HG03139 (cell line): ENCODE measurements around the gene TP53.
A peak's percentile ranks its signal among the peaks of the same experiment; 100 is the strongest.
"Not testable (repeated sequence)": the region's sequence is repeated elsewhere in the genome, so short reads cannot be mapped to it uniquely, and the experiment has no call there.

Experiments
- ATAC-seq: cut with Tn5 transposase; IDR thresholded peaks from one replicate; pipeline ENCODE4 v1.9.1; 2021; ENCODE audit not compliant: unreplicated experiment

Gene TP53

GRCh38 chr17:7632492-7632894 lies 54.8 kb downstream of the TP53 start:
- ATAC-seq = no peak

DNA sequence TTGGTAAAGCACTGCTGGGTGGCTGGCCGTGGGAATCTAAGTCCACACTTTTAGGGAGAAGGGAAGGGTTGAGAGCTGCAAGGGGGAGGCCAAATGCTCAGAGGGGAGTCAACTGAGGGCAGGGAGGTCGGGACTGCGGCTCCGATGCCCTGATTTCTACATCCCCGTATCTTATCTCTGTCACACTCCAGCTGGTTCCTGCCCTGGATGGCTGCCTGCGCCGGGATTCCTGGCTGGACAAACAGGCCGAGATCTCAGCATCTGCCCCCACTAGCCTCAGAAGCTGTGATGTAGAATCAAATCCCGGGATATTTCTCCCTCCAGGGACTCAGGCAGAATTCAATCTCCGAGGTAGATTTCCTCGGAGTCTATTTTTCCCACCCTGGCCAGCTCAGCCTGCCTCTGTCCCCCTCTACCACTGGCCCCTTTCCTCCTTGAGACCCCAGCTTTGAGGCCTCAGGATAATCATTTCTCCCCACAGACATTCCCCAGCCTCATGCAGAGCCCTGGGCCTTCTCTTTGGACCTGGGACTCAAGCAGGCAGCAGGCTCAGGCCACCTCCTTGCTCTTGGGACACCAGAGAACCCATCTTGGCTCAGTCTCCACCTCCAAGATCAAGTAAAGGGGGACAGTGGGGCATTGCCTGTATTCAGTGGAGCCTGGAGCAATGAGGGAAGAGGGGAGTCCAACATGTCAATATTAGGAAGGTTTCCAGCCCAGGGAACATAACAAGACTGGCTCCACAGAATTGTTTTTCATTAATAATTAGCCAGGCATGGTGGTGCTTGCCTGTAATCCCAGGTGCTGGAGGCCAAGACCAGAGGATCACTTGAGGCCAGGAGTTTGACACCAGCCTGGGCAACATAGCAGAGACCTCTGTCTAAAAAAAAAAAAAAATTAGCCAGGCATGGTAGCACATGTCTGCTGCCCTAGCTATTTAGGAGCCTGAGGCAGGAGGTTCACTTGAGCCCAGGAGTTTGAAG lies 55.6 kb downstream of the TP53 start:
- ATAC-seq = no peak

DNA sequence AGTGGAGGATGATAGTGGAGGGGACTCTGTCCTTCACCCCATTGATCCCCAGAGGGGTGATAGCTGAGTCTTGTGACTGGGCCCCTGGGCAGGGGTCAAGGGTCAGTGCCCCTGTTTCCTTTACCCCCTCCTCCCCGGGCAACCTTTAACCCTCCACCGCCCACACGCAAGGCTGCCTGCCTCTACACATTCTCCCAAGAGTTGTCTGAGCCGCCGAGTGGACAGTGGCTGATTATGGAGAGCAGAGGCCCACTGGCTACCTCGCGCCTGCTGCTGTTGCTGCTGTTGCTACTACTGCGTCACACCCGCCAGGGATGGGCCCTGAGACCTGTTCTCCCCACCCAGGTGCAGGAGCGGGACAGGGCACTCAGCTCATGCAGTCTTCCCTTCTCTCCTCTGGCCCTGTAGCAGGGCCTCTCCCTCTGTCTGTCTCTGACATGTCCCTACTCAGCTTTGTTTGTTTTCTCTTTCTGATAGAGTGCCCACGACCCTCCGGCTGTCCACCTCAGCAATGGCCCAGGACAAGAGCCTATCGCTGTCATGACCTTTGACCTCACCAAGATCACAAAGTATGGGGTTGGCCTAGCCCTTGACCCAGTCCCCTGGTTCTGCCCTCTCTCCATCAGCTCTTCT lies 57.2 kb downstream of the TP53 start, which contains the start of gene SHBG:
Gene SHBG, plus strand, starts transcription at position 197 of the 633 bp plus-strand sequence. Its CDS starts 38 bp downstream, at position 235.
- ATAC-seq = no peak

- peak; percentile 67 for ATAC-seq
These were observed 59.8 kb downstream of the TP53 start, which contains the start of gene SAT2 for GRCh38 chr17:7627250-7628121. SAT2 (minus strand) TSS chr17:7627821; CDS start chr17:7627635, 186 bp downstream.

DNA sequence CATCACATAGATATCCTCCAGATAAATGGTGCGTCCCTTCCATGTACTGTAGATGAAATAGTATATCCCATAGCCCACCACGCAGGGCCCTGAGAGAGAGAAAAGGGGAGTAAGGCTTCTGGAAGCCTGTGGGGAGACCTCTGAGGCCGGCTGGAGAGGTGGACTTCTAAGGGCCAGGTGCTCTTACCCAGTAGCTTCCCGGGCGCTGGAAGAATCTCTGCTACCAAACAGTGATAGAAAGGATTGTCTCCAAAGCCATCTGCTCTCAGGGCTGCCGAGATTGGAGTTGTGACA lies 60.4 kb downstream of the TP53 start:
- ATAC-seq = no peak

- ATAC-seq = no peak
These were observed 61.0 kb downstream of the TP53 start for GRCh38 chr17:7626307-7626706.

DNA sequence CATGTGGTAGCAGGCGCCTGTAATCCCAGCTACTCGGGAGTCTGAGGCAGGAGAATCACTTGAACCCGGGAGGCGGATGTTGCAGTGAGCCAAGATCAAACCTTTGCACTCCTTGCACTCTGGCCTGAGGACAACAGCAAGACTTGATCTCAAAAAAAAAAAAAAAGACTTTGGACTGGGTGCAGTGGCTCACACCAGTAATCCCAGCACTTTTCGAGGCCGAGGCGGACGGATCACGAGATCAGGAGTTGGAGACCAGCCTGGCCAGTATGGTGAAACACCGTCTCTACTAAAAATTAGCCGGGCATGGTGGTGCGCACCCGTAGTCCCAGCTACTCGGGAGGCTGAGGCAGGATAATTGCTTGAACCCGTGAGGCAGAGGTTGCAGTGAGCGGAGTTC lies 61.5 kb downstream of the TP53 start:
- ATAC-seq = not testable (repeated sequence)

DNA sequence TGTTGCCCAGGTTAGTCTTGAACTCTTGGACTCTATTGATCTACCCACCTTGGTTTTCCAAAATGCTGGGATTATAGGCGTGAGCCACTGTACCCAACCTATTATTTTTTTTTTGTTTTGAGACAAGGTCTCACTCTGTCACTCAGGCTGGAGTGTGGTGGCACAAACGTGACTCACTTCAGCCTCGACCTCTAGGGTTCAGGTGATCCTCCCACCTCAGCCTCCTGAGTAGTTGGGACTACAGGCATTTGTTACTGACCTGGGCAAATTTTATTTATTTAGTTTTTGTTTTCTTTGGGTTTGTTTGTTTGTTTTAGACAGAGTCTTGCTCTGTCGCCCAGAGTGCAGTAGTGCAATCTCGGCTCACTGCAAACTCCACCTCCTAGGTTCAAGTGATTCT lies 63.6 kb downstream of the TP53 start:
- ATAC-seq = no peak

GRCh38 chr17:7620835-7621234 lies 66.5 kb downstream of the TP53 start:
- no peak for ATAC-seq

GRCh38 chr17:7618608-7619007 lies 68.7 kb downstream of the TP53 start:
- ATAC-seq = no peak
